ENCODE measurements around the gene LRRC52.
"Not testable (repeated sequence)": the region's sequence is repeated elsewhere in the genome, so short reads cannot be mapped to it uniquely, and the experiment has no call there.

Gene LRRC52

GRCh38 chr1:165591391-165591790, 47.6 kb downstream of the LRRC52 start:
- not testable (repeated sequence) for DNase-seq

DNA sequence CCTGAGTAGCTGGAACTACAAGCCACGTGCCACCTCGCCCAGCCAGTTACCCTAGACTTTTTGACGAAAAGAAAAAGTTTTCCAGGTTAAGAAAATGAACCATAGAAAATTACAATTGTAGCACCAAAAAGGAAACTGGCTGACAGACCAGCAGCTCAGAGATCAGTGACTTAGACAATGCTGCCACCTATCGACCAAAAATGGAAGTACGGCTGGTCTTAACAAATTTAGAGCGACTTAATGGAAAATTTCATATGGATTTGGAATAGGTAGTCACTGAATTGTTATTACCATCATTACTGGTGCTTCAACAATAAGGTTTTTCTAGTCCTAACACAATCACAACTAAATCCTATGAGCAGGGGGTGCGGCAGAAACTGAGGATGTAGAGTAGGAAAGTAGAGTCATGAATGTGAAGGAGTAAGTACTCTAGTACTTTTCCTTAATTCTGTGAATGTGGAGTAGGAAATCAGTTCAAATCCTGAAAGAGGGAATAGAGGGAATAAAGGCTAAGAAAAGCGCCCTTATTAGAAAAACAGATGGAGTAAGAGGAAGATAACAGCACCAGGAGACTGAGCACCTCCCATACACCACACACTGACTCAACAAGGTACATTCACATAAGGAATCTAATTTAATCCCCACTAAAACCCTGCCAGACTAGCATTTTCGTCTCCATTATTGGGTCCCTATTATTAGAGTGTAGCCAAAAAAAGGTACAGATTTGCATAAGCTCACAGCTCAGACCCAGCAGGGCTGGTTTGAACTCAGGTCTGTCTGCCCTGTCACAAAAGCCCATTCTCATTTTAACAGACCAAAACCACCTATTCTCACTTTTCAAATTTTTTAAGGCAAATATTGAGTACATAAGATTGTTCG, 49.4 kb downstream of the LRRC52 start:
- DNase-seq, result peak; percentile 82

DNA sequence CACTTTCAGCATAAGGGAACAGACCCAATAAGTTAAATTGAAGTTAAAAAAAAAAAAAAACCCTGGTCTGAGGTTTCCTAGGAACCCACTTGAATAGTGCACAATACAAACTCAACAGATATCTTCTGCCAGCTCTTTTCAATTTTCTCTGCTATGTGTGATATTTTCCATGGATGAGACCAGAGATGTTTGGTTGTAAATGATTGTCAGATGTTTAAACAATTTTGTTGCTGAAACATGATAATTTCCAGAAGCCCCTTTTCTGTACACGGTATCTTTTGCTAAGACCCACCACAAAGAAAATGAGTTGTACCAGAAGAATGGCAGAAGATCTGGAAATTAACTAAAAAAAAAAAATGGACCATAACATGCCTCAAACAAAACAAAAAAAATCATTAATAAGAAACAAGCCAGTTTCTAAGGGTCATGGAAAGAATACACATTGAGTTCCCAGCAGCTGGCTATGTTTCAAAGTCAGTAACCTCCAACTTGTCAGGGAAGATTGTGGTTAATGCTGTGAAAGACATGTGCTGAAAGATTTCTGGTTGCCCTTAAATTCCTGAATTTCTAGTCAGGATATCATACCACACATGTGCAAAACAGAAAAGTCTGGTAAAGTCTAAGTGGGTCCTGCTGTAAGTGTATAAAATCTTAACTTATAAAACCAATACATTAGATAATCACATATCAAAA, 51.6 kb downstream of the LRRC52 start:
- no peak for DNase-seq

GRCh38 chr1:165597883-165598675, 54.3 kb downstream of the LRRC52 start:
- peak; percentile 93 for DNase-seq

- DNase-seq, result no peak
Measured at GRCh38 chr1:165598676-165599059, 54.9 kb downstream of the LRRC52 start.

GRCh38 chr1:165600793-165601192, 57.0 kb downstream of the LRRC52 start:
- no peak for DNase-seq

DNA sequence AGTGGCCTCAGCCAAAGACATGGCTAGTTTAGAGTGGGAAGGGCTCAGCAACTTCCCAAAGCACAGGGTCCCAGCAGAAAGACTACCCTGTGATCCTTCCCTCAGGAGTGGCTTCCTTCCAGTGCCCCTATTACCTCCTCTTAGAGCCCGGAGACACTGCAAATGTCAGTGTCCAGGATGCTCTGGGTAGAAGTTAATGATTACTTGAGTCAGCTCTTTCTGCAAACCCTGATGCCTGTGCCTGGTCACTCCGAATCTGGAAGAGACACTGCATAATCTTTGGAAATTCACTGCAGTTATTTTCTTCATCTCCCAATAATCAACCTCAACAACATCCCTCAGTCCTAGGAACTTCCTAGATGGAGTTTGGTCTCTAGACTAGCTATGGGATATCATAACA, 60.0 kb downstream of the LRRC52 start:
- no peak for DNase-seq

DNA sequence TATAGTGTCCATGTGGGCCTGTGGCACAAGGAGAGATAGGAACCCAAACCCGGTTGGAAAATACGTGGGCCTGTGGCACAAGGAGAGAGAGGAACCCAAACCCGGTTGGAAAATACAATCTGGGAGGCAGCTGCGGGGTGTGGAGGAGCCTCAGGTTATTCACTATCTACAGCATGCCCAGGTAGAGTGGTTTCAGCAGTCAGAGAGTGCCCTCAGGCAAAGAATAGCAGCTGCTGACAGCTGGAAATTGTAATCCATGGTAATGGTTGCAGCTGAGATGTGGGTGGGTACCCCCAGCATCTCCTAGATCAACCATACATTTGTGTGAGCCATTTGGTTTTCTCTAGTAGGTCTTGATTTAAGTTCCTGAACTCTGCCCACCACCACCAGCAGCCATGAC, 61.4 kb downstream of the LRRC52 start:
- DNase-seq, result no peak

DNA sequence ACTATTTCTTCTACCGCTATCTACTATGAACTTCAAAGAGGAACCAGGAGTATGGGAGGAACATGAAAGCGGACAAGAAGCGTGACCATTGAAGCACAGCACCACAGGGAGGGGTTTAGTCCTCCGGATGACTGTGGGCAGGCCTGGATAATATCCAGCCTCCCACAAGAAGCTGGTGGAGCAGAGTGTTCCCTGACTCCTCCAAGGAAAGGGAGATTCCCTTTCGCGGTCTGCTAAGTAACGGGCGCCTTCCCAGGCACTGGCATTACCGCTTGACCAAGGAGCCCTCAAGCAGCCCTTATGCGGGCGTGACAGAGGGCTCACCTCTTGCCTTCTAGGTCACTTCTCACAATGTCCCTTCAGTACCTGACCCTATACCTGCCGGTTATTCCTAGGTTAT, 62.9 kb downstream of the LRRC52 start:
- not testable (repeated sequence) for DNase-seq

GRCh38 chr1:165610866-165611265, 67.1 kb downstream of the LRRC52 start:
- DNase-seq, result no peak

DNA sequence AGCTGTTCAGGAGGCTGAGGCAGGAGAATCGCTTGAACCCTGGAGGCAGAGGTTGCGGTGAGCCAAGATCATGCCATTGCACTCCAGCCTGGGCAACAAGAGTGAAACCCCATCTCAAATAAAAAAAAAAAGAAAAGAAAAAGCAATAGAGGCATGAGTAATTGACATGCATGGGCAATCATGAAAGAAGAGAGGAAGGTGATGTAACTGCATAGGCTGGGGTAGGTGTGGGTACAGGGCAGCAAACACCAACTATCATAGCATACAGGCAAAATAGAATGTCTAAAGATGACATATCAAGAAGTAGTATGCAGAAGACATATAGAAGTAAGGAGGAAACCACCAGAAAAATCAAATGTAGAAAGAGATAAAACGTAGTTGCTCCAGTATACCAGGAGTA, 68.3 kb downstream of the LRRC52 start:
- DNase-seq, result no peak

Data from CD4-positive, alpha-beta T cell treated with Interleukin-12 subunit alpha and Interleukin-12 subunit beta, for 1 hour (primary cell).